HTR-8/SVneo (cell line): ENCODE data around the gene CTNNA2.

Experiments
- DNase-seq: peaks from one replicate; pipeline ENCODE4 v3.0.0; 2011; ENCODE audit warnings: low spot score, mixed read lengths; ENCODE audit not compliant: insufficient read length
- FAIRE-seq: peaks from 2 replicates; lab custom pipeline; 2011; peaks lifted over from hg19 to GRCh38; lab: Jason Lieb, UNC

The CTNNA2 gene

DNA sequence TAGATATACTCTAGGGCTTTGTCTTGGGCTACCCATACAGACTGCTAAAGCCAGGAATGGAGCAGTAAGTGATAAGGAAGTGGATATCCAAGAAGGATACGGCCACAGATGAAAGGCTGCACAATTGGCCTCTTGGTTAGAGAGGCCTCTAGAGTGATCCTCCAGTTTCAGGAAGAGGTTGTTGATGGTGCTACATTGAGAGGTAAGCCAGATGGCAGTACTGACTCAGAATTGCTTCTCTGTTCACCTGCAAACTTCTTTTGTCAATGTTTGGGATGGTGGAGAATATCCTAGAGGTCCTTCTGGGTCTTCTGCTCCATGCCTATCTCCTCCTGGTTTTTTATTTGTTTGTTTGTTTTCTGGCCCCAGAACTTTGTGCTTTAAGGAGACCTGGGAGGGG lies 1018.5 kb downstream of the CTNNA2 start:
- no peak for FAIRE-seq
- no peak for DNase-seq

- no peak for FAIRE-seq
- DNase-seq: no peak
Measured at GRCh38 chr2:80545420-80546210, 1032.8 kb downstream of the CTNNA2 start.

DNA sequence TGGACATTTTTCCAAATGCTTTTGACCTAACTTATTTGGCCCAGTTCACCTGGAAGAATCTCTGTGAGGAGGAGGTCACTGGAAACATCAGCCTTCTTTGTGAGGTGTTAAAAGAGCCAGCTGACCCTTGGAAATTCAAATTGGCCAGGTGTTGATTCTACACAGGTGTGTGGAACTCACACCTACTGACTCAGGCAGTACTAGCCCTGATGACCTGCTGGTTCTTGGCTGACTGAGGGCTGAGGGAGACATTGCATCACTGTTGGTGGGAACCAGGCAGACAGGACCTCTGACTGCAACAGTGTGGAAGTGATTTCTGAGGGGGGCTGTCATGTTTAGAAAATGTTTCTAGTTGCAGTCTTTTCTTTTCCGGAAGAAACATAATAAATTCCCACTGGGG lies 1033.9 kb downstream of the CTNNA2 start:
- no peak for DNase-seq
- no peak for FAIRE-seq

- no peak for FAIRE-seq
Measured at GRCh38 chr2:80547344-80547743, 1034.5 kb downstream of the CTNNA2 start.

GRCh38 chr2:80548469-80548868 lies 1035.6 kb downstream of the CTNNA2 start:
- DNase-seq (no peak), FAIRE-seq (no peak)

More at GRCh38 chr2:80547344-80547743, 1034.5 kb downstream of the CTNNA2 start:
- DNase-seq: no peak

DNA sequence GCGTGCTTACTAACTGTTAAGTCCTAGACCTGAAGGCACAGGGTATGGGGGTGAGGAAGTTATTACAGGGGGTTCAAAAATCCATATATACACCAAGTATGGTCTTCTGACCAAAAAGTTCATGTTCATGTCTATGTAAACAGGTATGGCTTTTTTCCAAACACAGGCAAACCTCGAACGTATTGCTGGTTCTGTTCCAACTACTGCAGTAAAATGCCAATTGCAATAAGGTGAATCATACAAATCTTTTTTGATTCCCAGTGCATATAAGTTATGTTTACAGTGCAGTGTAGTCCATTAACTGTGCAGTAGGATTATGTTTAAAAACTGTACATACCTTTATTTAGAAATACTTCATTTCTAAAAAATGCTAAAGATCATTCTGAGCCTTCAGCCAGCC lies 1037.0 kb downstream of the CTNNA2 start:
- DNase-seq (no peak), FAIRE-seq (no peak)

DNA sequence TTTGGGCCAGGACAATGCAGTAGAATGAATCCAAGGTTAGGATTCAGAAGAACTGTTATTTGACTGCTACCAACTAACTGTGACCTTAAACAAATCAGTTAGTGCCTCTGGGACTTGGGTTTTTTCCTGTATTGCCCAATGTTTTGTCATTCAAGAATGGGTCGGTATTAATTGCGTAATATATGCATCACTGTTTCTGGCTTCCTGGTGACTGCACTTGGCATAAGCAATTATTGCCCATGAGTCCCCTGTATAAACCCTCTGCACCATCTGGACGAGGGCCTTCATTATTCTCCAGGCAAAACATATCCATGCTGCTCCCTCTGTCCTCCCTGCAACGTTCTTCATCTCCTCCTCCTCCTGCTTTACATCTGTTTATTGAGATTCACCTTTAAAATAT lies 1047.5 kb downstream of the CTNNA2 start:
- DNase-seq: no peak
- FAIRE-seq: no peak

- FAIRE-seq: no peak
- DNase-seq: no peak
Measured at GRCh38 chr2:80568011-80568410, 1055.2 kb downstream of the CTNNA2 start.

DNA sequence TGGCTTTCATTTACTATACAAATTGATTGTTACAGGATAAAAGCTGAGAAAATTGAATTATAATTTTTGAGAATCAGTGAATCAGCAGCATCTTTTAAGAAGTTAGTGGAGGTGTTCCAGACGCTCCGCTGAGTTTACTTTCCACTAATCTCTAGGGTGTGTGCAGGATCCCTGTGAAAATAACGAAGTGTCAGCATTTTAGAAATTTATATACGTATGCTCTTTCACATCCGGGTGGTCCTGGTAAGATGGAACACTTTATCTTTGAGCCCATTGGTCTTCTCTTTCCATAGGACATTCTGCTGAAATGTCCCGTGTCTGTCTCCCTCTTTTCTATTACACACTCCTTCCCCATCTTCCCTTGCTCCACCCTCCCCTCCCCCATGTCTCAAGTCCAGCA lies 1060.3 kb downstream of the CTNNA2 start:
- DNase-seq (no peak), FAIRE-seq (no peak)

DNA sequence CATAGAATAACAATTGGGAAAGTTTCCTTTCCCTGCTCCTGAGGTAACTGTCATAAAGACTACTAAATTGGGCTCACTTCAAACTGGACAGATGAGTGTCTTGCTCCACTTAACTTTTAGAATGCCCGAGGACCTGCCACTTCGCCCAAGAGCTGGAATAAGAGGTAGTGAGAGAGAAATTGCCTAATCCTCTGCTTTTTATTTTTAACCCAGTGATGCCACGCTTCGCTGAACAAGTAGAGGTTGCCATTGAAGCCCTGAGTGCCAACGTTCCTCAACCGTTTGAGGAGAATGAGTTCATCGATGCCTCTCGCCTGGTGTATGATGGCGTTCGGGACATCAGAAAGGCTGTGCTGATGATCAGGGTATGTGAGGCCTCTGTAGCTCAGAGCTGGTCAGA lies 1061.1 kb downstream of the CTNNA2 start:
- DNase-seq (no peak), FAIRE-seq (no peak)

DNA sequence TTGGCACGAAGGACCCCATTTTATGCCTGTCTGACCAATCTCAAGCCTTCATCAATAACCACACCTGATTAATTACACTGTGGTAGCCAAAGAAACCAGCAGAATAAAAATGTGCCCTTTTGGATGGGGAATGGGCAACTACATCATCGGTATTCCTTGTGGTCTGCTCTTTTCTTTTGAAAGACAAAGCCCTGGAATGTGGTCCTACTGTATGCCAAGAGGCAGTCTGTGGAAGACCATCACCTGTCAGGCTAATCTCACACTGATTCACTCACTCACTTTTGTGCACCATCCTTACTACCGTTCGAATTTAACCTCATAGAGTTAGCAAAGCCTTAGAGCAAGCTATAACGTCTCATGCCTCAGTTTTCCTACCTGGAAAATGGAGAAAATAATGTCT lies 1066.9 kb downstream of the CTNNA2 start:
- DNase-seq: no peak
- FAIRE-seq: no peak

GRCh38 chr2:80591233-80591632 lies 1078.4 kb downstream of the CTNNA2 start:
- FAIRE-seq (no peak), DNase-seq (no peak)

GRCh38 chr2:80592106-80592505 lies 1079.3 kb downstream of the CTNNA2 start:
- FAIRE-seq (no peak), DNase-seq (no peak)

DNA sequence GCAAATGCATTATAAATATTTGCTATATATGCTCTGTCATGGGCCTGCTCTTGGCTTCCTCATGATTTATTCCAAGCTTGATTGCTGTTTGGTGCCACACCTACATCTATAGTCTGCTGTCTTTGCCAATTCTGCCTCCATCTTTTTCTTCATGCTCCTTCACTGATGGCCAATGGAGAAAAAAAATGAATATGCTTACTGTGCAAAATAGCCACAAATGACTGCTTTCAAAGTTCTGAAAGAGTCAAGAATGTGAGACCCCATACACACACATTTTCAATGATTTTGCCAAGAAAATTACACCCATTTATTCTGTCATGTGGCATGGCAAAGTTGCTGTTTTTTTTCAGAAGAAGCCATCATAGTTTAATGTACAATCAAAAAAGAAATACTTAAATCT lies 1097.3 kb downstream of the CTNNA2 start:
- FAIRE-seq (no peak), DNase-seq (no peak)

- DNase-seq (no peak), FAIRE-seq (no peak)
Measured at GRCh38 chr2:80621656-80622055, 1108.8 kb downstream of the CTNNA2 start.

DNA sequence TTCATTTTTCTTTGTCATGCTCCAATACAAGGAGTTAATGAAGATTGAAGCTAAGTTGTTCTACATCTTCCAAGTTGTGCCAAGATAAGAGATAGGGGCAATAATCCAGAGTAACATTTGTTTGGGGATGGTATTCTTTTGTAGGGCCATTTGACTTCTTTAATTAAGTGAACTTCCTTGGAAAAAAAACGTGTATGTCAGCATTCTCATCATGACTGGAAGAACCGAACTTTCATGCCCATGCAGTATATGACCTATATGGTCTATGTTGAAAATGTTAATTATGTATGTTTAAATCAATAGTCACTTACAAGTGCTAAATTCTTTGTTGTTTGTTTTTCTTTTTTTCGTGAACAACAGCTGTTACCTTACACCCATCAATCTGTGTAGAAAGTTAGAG lies 1111.2 kb downstream of the CTNNA2 start:
- DNase-seq (no peak), FAIRE-seq (no peak)

GRCh38 chr2:80634590-80634989 lies 1121.7 kb downstream of the CTNNA2 start:
- DNase-seq (no peak), FAIRE-seq (no peak)

- no peak for FAIRE-seq
Measured at GRCh38 chr2:80638783-80639182, 1125.9 kb downstream of the CTNNA2 start.

GRCh38 chr2:80642465-80642864 lies 1129.6 kb downstream of the CTNNA2 start:
- no peak for FAIRE-seq
- no peak for DNase-seq

More at GRCh38 chr2:80638783-80639182, 1125.9 kb downstream of the CTNNA2 start:
- DNase-seq: no peak

GRCh38 chr2:80643598-80643997 lies 1130.7 kb downstream of the CTNNA2 start:
- FAIRE-seq (no peak), DNase-seq (no peak)

- DNase-seq: no peak
Measured at GRCh38 chr2:80651435-80651834, 1138.6 kb downstream of the CTNNA2 start.

DNA sequence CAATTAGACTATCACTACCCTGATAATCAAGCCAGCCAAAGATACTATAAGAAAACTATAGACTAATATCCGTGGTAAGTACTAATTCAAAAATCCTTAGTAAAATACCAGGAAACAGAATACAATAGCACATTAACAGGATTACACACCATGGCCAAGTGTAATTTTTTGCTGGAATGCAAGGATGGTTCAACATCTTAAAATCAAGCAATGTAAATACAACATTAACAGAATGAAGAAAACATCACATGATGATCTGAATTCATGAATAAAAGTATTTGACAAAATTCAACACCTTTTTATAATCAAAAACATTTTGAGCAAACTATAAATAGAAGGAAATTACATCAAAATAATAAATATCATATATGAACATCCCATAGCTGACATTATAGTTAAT lies 1142.4 kb downstream of the CTNNA2 start:
- no peak for FAIRE-seq
- no peak for DNase-seq

More at GRCh38 chr2:80651435-80651834, 1138.6 kb downstream of the CTNNA2 start:
- no peak for FAIRE-seq
